GM10847 (cell line): Measurements from ENCODE around the gene YWHAH.

ENCODE experiments used
- POLR2A ChIP-seq: IDR thresholded peaks from 2 replicates; pipeline ENCODE4 v1.6.1; 2011; ENCODE audit not compliant: insufficient read length; ENCODE audit errors: extremely low read depth

The YWHAH gene

DNA sequence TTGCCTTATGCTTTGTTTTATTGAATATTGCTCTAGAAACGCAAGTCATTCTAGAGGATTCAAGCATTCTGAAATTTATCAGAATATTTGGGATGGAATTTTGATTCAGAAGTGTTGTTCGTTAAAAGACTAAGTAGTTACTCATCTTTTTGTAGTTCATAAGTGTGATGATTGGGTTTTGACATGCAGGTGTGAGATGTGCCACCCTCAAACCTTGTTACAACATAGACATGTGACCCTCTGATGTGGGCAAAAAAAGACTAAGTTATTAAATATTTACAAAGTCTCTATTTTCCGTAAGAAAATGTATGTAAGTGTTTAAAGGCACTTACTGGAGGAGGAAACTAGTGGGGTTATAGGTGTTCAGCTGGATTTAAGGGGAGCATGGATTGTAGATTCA lies 8.9 kb downstream of the YWHAH start:
- TF ChIP-seq POLR2A: no peak

GRCh38 chr22:31954535-31955523 lies 10.5 kb downstream of the YWHAH start:
- no peak for TF ChIP-seq POLR2A

DNA sequence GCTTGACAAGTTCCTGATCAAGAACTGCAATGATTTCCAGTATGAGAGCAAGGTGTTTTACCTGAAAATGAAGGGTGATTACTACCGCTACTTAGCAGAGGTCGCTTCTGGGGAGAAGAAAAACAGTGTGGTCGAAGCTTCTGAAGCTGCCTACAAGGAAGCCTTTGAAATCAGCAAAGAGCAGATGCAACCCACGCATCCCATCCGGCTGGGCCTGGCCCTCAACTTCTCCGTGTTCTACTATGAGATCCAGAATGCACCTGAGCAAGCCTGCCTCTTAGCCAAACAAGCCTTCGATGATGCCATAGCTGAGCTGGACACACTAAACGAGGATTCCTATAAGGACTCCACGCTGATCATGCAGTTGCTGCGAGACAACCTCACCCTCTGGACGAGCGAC lies 12.0 kb downstream of the YWHAH start:
- TF ChIP-seq POLR2A: no peak

DNA sequence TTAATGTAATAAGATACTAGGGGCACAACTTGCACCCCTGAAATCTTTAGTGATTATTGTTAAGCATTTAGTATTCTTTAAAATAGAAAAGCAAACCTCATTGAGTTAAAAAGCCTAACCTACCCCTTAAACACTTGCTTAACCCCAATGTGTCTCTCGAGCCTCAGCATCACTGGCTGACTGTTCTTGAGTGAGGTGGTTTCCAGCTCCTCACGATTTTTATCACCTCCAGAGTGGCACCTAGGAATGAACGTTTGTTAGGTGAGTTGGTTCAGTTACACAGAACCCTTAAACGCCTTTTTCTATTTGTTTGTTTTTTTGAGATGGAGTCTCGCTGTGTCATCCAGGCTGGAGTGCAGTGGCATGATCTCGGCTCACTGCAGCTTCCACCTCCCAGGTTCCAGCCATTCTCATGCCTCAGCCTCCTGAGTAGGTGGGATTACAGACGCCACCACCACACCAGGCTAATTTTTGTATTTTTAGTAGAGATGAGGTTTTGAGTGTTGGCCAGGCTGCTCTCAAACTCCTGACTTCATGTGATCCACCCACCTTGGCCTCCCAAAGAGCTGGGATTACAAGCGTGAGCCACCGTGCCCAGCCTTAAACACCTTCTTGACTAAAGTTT lies 13.7 kb downstream of the YWHAH start:
- no peak for TF ChIP-seq POLR2A

- no peak for TF ChIP-seq POLR2A
These were observed 14.4 kb downstream of the YWHAH start for GRCh38 chr22:31958625-31959239.

GRCh38 chr22:31960767-31961166 lies 16.4 kb downstream of the YWHAH start:
- no peak for TF ChIP-seq POLR2A

GRCh38 chr22:31962387-31963125 lies 18.2 kb downstream of the YWHAH start:
- no peak for TF ChIP-seq POLR2A

GRCh38 chr22:31968022-31968421 lies 23.7 kb downstream of the YWHAH start:
- TF ChIP-seq POLR2A: no peak

- TF ChIP-seq POLR2A: no peak
These were observed 25.6 kb downstream of the YWHAH start for GRCh38 chr22:31969789-31970489.

DNA sequence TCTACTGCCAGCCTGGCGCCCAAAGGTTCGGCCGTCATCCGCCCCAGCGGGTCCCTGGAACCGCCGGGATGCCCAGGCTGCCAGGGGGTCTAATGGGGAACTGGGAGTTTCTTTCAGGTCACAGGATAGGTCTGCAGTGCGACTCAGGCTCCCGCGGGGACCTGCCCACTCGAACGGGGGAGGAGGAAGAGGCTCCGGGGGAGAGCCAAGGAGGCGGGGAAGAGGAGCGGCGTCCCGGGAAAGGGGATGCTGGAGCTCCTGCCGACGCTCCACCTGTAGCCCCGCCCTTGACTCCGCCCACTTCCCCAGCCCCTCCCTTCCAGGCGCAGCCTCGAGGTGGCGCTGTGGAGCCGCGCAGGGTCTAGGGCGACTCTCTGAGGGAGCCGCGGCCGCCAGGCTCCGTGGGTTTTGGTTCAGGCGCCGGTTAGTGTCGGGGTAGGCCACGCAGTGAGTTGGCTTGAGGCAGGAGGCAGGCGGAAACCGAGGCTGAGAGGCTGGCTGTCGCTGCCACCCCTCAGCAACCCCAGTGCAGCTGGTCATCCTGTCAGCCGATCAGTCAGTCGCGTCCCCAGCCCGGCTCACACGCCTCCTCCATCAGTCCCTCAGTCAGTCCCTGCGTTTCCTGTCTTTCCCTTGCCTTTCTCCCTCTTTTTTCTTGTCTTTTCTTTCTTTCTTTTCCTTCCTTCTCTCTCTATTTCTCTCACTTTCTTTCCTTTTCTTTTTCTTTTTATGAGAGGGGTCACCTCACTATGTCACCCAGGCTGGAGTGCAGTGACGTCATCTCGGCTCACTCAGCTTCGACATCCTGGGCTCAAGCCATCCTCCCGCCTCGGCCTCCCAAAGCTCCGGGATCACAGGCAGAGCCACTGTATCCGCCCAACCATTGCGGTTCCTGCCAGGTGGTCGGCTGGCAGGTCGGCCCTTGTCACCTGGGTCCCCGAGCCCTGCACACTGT lies 26.4 kb downstream of the YWHAH start:
- no peak for TF ChIP-seq POLR2A

DNA sequence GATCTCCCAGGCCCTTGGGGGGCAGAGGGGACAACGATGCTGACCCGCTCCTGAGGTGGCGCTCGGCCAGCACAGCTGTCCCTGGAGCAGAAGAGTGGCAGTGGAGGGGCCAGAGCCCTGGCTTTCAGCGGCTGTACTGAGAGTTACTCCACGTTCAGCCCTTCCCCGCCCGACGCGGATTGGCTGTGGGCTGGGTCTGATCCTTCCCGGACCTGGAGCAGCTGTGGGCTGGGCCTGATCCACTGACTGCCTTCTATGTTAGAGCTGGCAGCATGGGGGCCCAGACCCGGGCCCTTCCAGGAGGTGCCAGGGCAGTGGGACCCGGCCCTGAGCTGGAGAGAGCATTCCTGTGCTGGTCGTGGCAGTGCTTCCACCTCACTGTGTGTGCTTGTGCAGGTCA lies 27.8 kb downstream of the YWHAH start:
- TF ChIP-seq POLR2A: no peak

DNA sequence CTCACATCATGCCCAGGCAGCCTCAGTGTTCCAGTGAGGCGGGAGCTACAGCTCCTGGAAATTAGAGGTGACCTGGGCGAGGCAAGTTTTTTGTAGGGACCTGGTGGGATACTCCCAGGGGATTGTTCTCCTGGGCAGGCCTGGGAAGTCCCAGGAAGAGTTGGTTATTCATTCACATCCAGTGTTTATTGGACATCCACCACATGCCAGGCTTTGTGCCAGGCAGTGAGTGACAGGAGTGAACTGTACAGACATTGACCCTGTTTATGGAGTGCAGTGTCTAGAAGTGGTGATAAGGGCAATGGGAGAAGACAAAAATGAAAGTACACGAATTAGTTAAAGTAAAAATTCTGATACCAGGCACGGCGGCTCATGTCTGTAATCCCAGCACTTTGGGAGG lies 29.4 kb downstream of the YWHAH start:
- no peak for TF ChIP-seq POLR2A

DNA sequence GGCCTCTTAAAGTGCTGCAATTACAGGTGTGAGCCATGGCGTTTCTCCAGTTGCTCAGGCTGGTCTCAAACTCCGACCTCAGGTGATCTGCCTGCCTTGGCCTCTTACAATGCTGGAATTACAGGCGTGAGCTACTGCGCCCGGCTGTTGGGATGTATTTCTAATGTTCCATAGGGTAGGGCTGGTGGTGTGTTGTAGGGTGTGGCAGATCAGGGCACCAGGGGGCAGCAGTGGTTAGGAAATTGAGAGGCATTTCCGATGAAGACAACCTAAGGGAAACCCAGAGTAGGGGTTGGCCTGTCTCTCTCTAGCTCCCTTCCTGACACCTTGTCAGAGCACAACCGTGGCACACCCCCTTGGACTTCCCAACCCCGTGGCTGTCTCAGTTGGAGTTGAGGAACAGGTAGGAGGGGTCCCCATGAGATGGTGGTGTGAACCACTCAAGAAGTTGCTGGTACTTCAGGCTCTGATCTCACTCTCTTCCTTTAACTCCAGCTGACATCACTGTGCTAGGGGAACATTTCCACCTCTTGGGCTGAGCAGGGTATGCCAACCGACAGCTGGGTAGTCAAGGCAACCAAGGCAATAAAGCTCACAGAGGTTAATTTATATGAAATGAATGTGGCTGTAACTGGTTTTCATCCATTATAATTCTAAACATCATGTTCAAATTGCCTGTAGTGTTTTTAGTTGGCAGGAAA lies 33.0 kb downstream of the YWHAH start:
- TF ChIP-seq POLR2A: no peak
